ENCODE measurements around the gene PLCB4.

Gene PLCB4

DNA sequence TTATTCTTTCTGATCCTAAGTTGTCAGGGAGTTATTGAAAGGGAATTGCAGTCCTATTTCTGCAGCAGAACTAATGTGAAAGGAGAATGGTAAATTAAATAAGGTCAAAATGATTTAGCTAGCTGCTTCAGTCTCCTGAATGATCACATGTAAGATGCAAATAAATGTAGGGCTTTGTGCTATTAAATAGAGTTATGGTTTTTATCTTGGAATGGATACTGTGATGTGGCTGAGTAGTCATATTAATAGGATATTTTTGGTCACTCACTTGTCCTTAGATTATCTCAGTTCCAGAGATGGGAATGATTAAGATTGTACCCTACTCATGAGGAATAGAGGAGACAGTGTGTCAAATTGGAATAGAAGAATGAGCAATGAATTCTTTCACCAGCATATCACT is 129.6 kb downstream of the PLCB4 start:
- H3K4me3 ChIP-seq (ENCODE audit: low read depth, low read length) = no peak overlapping the region
- no peak for TF ChIP-seq CTCF (IDR thresholded peaks at IDR 0.05; ENCODE audit: borderline replicate concordance, insufficient read depth, low read depth, low read length)

DNA sequence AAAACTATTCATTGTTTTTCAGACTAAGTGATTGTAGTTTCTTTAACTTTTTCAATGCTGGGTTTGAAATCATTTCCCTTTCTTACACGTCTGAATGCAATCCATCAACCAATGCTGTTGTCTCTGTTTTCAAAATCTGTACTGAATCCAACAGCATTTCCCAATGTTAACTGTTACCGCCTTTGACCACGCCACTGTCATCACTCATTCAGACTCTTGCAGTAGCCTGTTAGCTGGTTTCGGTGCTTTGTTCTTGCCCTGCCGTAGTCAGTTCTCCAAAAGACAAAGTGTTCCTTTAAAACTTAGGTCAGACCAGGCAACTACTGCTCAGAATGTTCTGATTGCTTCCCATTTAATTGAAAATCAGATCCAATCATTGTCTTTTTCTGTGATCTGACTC is 131.3 kb downstream of the PLCB4 start:
- no peak for TF ChIP-seq CTCF (IDR thresholded peaks at IDR 0.05; ENCODE audit: borderline replicate concordance, insufficient read depth, low read depth, low read length)
- H3K4me3 ChIP-seq (ENCODE audit: low read depth, low read length) = no peak overlapping the region

DNA sequence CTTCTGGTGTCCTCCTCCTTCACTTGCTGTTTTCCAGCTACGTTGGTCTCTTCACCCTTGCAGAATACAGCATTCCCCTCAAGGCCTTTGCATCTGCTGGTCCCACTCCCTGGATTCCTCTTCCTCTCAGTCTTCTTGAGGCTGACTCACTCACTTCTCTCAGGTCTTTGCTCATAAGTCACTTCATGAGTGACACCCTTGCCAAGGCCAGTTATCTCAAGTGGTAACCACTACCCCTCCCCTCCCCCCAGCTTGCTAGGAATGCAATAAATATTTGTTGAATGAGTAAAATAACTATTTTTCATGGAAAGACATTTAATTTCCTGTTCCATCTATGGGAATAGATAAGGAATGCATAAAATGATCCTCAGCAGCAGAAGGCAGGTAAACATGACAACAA is 131.7 kb downstream of the PLCB4 start:
- no peak overlapping the region for H3K4me3 ChIP-seq (ENCODE audit: low read depth, low read length)
- no peak for TF ChIP-seq CTCF (IDR thresholded peaks at IDR 0.05; ENCODE audit: borderline replicate concordance, insufficient read depth, low read depth, low read length)

GRCh38 chr20:9202420-9203080 is 133.7 kb downstream of the PLCB4 start:
- TF ChIP-seq CTCF (IDR thresholded peaks at IDR 0.05; ENCODE audit: borderline replicate concordance, insufficient read depth, low read depth, low read length) = no peak

DNA sequence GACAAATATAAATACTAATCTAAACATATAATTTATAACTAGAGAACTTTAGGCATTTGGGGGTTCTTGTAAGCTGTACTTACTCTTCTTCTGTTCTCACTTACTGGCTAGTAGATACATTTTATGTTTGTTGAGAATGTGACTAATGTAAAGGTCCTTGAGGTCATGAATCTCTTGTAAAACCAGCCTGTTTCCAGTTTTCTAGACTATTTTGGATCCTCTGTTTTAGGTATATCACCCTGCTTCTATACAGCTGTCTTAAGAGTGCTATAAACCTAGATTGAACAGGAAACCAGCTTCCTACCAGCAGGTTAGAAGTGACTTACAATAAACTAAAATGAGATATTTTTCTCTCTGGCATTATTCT is 134.2 kb downstream of the PLCB4 start:
- no peak for TF ChIP-seq CTCF (IDR thresholded peaks at IDR 0.05; ENCODE audit: borderline replicate concordance, insufficient read depth, low read depth, low read length)
- H3K4me3 ChIP-seq (ENCODE audit: low read depth, low read length) = no peak overlapping the region

More at GRCh38 chr20:9202420-9203080, 133.7 kb downstream of the PLCB4 start:
- H3K4me3 ChIP-seq (ENCODE audit: low read depth, low read length) = no peak overlapping the region

GRCh38 chr20:9204979-9205378 is 136.1 kb downstream of the PLCB4 start:
- TF ChIP-seq CTCF (IDR thresholded peaks at IDR 0.05; ENCODE audit: borderline replicate concordance, insufficient read depth, low read depth, low read length) = no peak

DNA sequence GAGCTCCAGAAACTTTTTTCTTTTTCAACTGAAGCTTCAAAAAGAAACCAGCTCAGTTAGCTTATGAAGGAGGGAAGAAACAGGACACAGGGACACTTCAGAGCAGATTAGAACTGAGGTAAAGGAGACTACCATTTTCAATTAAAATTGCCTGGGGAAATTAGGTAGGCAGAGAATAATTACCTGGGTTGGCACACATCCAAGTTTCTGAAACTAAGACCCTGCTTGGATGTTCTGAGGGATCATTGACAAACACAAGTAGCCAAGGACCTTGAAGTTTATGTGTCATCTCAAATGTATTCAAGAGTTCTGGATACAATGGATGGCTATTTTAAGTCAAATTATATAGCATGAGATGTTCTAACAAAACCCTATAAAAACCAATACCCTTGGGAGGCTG is 137.6 kb downstream of the PLCB4 start:
- TF ChIP-seq CTCF (IDR thresholded peaks at IDR 0.05; ENCODE audit: borderline replicate concordance, insufficient read depth, low read depth, low read length) = no peak
- no peak overlapping the region for H3K4me3 ChIP-seq (ENCODE audit: low read depth, low read length)

More at GRCh38 chr20:9204979-9205378, 136.1 kb downstream of the PLCB4 start:
- H3K4me3 ChIP-seq (ENCODE audit: low read depth, low read length) = no peak overlapping the region

Data from GM12875 (cell line).